SK-N-SH (cell line): ENCODE data around the gene GSG1L. TPM values are rescaled to one million over a fixed set of nuclear protein-coding genes. Genes with fewer than 3 reads are reported as not detected.

ENCODE experiments used
- CTCF ChIA-PET: fragments of 300-600, 350-600 bp; formaldehyde crosslinking; extraction: SDS; loops from one replicate; lab custom pipeline; 2021; lab: Yijun Ruan, JAX
- POLR2A ChIA-PET: fragments of 350-600 bp; sonication (Branson Sonifier 250); formaldehyde crosslinking; extraction: SDS; loops from one replicate; lab custom pipeline; 2020; ENCODE audit warnings: antibody characterized with exemption, inconsistent platforms; lab: Yijun Ruan, JAX
- DNase-seq: peaks from one replicate; pipeline ENCODE4 v3.0.0; 2012
- H2AFZ ChIP-seq: fragments of 200-600 bp; sonication (generic); 2 replicates; pipeline ENCODE4 v1.8.1; 2016; ENCODE audit warnings: antibody characterized with exemption, mild to moderate bottlenecking, low read depth
- H3F3A ChIP-seq: fragments of 200-600 bp; sonication (generic); replicated peaks from 2 replicates; pipeline ENCODE3; 2016; ENCODE audit warnings: antibody characterized with exemption, mild to moderate bottlenecking; ENCODE audit not compliant: insufficient read depth
- H3K27ac ChIP-seq, 2 experiments: fragments of 200-500 bp in 1 of 2; fragments of 200-600 bp in 1 of 2; sonication (Bioruptor generic) in 1 of 2; sonication (generic), shearing (Covaris generic) in 1 of 2; 2 replicates each; pipeline versions ENCODE4 v1.5.1 to v1.6.1; 2014 to 2016; ENCODE audit warnings: low read depth in 2 of 2, inconsistent platforms in 1 of 2, low read length in 1 of 2, mild to moderate bottlenecking in 1 of 2, mixed read lengths in 1 of 2
- H3K27me3 ChIP-seq: fragments of 200-600 bp; sonication (generic), shearing (Covaris generic); 2 replicates; pipeline ENCODE4 v1.6.1; 2016; ENCODE audit warnings: mixed run types; ENCODE audit not compliant: insufficient read depth
- H3K36me3 ChIP-seq, 2 experiments: fragments of 200-500 bp in 1 of 2; fragments of 200-600 bp in 1 of 2; sonication (Bioruptor generic) in 1 of 2; sonication (generic) in 1 of 2; replicated peaks in 1 of 2; 2 replicates each; pipeline versions ENCODE3 to v1.5.1; 2014 to 2016; ENCODE audit warnings: low read length in 1 of 2, mild to moderate bottlenecking in 1 of 2; ENCODE audit not compliant: insufficient read depth in 2 of 2, control insufficient read depth in 1 of 2
- H3K4me1 ChIP-seq, 2 experiments: fragments of 200-500 bp in 1 of 2; fragments of 200-600 bp in 1 of 2; sonication (Bioruptor generic) in 1 of 2; sonication (generic), shearing (Covaris generic) in 1 of 2; 2 replicates each; pipeline versions ENCODE4 v1.5.1 to v1.6.1; 2014 to 2016; ENCODE audit warnings: low read depth in 1 of 2, low read length in 1 of 2, mixed run types in 1 of 2; ENCODE audit not compliant: insufficient read depth in 2 of 2, control insufficient read depth in 1 of 2
- H3K4me2 ChIP-seq: fragments of 200-600 bp; sonication (generic), shearing (Covaris generic); 2 replicates; pipeline ENCODE4 v1.6.1; 2017; ENCODE audit warnings: mixed run types
- H3K4me3 ChIP-seq, 2 experiments: fragments of 200-500 bp in 1 of 2; fragments of 200-600 bp in 1 of 2; sonication (Bioruptor generic) in 1 of 2; sonication (generic), shearing (Covaris generic) in 1 of 2; 2 replicates each; pipeline versions ENCODE4 v1.5.1 to v1.8.1; 2014 to 2016; ENCODE audit warnings: low read depth in 2 of 2, inconsistent platforms in 1 of 2, low read length in 1 of 2, mild to moderate bottlenecking in 1 of 2, mixed read lengths in 1 of 2, moderate library complexity in 1 of 2
- H3K79me2 ChIP-seq: fragments of 200-600 bp; sonication (generic); 2 replicates; pipeline ENCODE4 v1.8.1; 2017; ENCODE audit warnings: mild to moderate bottlenecking; ENCODE audit not compliant: insufficient read depth
- H3K9ac ChIP-seq: fragments of 200-600 bp; sonication (generic); 2 replicates; pipeline ENCODE4 v1.6.1; 2017; ENCODE audit warnings: mixed run types
- H3K9me2 ChIP-seq: fragments of 200-600 bp; sonication (generic); 2 replicates; pipeline ENCODE4 v1.6.1; 2017; ENCODE audit warnings: mixed run types
- H3K9me3 ChIP-seq: fragments of 200-600 bp; sonication (generic); 2 replicates; pipeline ENCODE4 v1.6.1; 2017; ENCODE audit warnings: mixed run types, mild to moderate bottlenecking, moderate library complexity
- H4K20me1 ChIP-seq: fragments of 200-600 bp; sonication (generic); 2 replicates; pipeline ENCODE4 v1.6.1; 2017; ENCODE audit warnings: mild to moderate bottlenecking, mixed run types; ENCODE audit not compliant: insufficient read depth
- EP300 ChIP-seq, 2 experiments: IDR thresholded peaks; 2 replicates each; pipeline versions ENCODE4 v1.4.0 to v1.6.1; 2012; ENCODE audit warnings: borderline replicate concordance in 1 of 2, low read depth in 1 of 2, low read length in 1 of 2
- FOXM1 ChIP-seq: IDR thresholded peaks from 2 replicates; pipeline ENCODE4 v1.4.0; 2012; ENCODE audit warnings: low read depth, mild to moderate bottlenecking
- RAD21 ChIP-seq: IDR thresholded peaks from 2 replicates; pipeline ENCODE4 v1.6.1; 2012; ENCODE audit warnings: mild to moderate bottlenecking, low read length
- SIN3A ChIP-seq: IDR thresholded peaks from 2 replicates; pipeline ENCODE4 v1.6.1; 2012; ENCODE audit warnings: low read depth, mild to moderate bottlenecking, low read length, moderate library complexity, borderline replicate concordance
- WGBS: methylation state at CpG from one replicate; pipeline ENCODE4 v1.1.6; 2017; ENCODE audit warnings: low lambda C conversion rate; 5-methylcytosine and 5-hydroxymethylcytosine counted together
- polyA plus RNA-seq, 3 experiments: library from polyadenylated mRNA; depleted of rRNA; stranded (reverse); fragments of >200 nt; gene quantifications; 2 replicates each; pipeline ENCODE4 v1.2.3, GENCODE V29; 2012
- TF ChIP-seq, protein P1 (sequence below): IDR thresholded peaks from 2 replicates; pipeline ENCODE4 v1.6.1; 2012; ENCODE audit warnings: mild to moderate bottlenecking, low read depth, low read length, moderate library complexity
- TF ChIP-seq, protein P2 (sequence below): IDR thresholded peaks from 2 replicates; pipeline ENCODE4 v1.4.0; 2012; ENCODE audit warnings: low read depth

Gene GSG1L
- polyA plus RNA-seq, 1 of the 3 experiments (the other 2 are of a cell fraction): not detected

DNA sequence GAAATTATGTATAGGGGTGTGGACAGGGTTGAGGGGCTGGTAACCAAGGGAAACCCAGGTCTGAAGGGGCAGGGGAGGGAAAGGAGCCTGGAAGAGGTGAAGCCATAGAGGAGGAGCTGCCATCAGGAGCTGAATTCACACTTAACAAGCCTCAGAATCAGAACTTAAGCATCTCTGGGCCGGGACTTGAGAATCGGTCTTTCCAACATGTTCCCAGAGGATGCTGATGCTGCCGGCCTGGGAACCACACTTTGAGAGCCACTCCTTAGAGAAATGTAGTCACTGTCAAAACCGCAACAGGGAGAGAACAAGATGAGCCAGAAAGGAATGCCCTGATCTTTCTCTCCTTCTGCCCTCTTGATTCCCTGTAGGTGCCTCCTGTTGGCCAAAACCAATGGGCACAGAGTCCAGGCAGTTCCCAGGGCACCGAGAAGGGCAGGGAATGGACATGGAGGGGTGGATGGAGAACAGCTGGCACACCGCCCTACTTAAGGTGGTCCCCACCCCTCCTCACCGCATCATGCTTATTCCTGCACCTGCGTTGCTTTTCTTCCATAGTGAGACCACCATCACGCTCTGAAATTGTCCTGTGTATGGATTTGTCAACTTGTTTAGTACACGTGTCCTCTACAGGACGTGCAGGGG, 88.5 kb downstream of the GSG1L start:
- WGBS: 42% methylated on average over 9 of the region's 11 CpGs
- no peak for TF ChIP-seq SIN3A
- TF ChIP-seq EP300 (IDR thresholded peaks at IDR 0.05; ENCODE audit: borderline replicate concordance in 1 of 2, low read depth in 1 of 2, low read length in 1 of 2): no peak
- no peak for TF ChIP-seq RAD21
- TF ChIP-seq, protein P1, sequence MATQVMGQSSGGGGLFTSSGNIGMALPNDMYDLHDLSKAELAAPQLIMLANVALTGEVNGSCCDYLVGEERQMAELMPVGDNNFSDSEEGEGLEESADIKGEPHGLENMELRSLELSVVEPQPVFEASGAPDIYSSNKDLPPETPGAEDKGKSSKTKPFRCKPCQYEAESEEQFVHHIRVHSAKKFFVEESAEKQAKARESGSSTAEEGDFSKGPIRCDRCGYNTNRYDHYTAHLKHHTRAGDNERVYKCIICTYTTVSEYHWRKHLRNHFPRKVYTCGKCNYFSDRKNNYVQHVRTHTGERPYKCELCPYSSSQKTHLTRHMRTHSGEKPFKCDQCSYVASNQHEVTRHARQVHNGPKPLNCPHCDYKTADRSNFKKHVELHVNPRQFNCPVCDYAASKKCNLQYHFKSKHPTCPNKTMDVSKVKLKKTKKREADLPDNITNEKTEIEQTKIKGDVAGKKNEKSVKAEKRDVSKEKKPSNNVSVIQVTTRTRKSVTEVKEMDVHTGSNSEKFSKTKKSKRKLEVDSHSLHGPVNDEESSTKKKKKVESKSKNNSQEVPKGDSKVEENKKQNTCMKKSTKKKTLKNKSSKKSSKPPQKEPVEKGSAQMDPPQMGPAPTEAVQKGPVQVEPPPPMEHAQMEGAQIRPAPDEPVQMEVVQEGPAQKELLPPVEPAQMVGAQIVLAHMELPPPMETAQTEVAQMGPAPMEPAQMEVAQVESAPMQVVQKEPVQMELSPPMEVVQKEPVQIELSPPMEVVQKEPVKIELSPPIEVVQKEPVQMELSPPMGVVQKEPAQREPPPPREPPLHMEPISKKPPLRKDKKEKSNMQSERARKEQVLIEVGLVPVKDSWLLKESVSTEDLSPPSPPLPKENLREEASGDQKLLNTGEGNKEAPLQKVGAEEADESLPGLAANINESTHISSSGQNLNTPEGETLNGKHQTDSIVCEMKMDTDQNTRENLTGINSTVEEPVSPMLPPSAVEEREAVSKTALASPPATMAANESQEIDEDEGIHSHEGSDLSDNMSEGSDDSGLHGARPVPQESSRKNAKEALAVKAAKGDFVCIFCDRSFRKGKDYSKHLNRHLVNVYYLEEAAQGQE: no peak
- no peak for TF ChIP-seq FOXM1
- Histone ChIP-seq H2AFZ (no peak overlapping the region), H3K4me3 (no peak overlapping the region), H3K36me3 (no peaks in the 10 kb centered on the region), H3F3A (no peaks in the 10 kb centered on the region), H3K9ac (no peak overlapping the region), H3K9me2 (no peaks in the 10 kb centered on the region), H3K27me3 (no peaks in the 10 kb centered on the region), H3K27ac (no peak overlapping the region), H3K4me2 (no peak overlapping the region), H3K79me2 (no peaks in the 10 kb centered on the region), H4K20me1 (no peaks in the 10 kb centered on the region), H3K4me1 (no peaks in the 10 kb centered on the region; a peak in 1 of 4 replicates), H3K9me3 (no peaks in the 10 kb centered on the region)
- POLR2A ChIA-PET: no interaction called here
- CTCF ChIA-PET: interaction anchor here (5.5 kb wide), 1 partner anchor 90 kb away, joined by 172 read pairs; the partner anchor contains the start of gene GSG1L
- DNase-seq: no peak

DNA sequence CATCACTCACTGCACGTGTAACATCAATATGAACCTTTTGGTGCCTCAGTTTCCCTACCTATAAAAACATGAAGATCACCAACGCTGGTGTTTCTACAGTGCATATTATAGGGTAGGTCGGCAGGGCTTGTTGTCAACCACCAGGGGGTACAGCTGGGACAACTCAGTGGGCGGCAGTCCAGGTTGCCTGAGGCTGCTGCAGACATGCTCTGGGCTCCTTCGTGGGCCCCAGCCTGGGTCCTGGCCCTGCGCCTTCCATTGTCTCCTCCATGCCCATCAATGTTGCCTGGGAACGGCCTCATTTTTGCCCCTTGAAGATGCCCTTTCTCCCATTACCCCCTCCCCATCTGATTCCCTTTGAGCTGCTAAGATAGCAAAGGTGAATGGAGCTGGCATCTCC, 89.8 kb downstream of the GSG1L start:
- Histone ChIP-seq H3K79me2 (no peaks in the 10 kb centered on the region), H4K20me1 (no peaks in the 10 kb centered on the region), H3K4me1 (no peaks in the 10 kb centered on the region; a peak in 1 of 4 replicates), H2AFZ (no peak overlapping the region), H3K27me3 (no peaks in the 10 kb centered on the region), H3F3A (no peaks in the 10 kb centered on the region), H3K27ac (no peak overlapping the region), H3K4me2 (no peak overlapping the region), H3K9ac (no peak overlapping the region), H3K36me3 (no peaks in the 10 kb centered on the region), H3K9me2 (no peaks in the 10 kb centered on the region), H3K4me3 (no peak overlapping the region), H3K9me3 (no peaks in the 10 kb centered on the region)
- ChIA-PET CTCF (interaction anchor here (0.7 to 5.5 kb wide), 7 partner anchors 10 to 106 kb away, joined by 3 to 172 read pairs (median 5); partner anchors contain the start of gene GSG1L), POLR2A (no interaction called here)
- DNase-seq: peak; percentile 30
- WGBS: 18% methylated on average over 7 of the region's 7 CpGs
- TF ChIP-seq, protein P2, sequence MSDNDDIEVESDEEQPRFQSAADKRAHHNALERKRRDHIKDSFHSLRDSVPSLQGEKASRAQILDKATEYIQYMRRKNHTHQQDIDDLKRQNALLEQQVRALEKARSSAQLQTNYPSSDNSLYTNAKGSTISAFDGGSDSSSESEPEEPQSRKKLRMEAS: no peak
